ENCODE data around the gene ANKS6. TPM values are rescaled to one million over a fixed set of nuclear protein-coding genes. Genes with fewer than 3 reads are reported as not detected.

The ANKS6 gene
- total RNA-seq, 1 donor from 2014 or later, result 16.0 TPM

GRCh38 chr9:98702835-98703380, 93.4 kb downstream of the ANKS6 start:
- no peak for TF ChIP-seq EZH2phosphoT487 (IDR thresholded peaks at IDR 0.05)
- no peak overlapping the region for H3K4me3 Mint-ChIP-seq
- no peak overlapping the region for H3K27ac Mint-ChIP-seq
- Histone ChIP-seq H3K27ac (no peak overlapping the region), H3K36me3 (no peaks in the 10 kb centered on the region), H3K4me1 (peaks cover 4% of the 10 kb centered on the region), H3K79me2 (ENCODE audit: low read depth) (no peaks in the 10 kb centered on the region), H3K4me3 (no peak overlapping the region), H3K9me3 (ENCODE audit: low read depth) (no peaks in the 10 kb centered on the region), H3K27me3 (peaks cover 42% of the 10 kb centered on the region), H4K20me1 (ENCODE audit: low read depth) (peaks cover 13% of the 10 kb centered on the region), H2AFZ (replicated peaks) (no peak overlapping the region), H3K9ac (no peak overlapping the region), H3F3A (ENCODE audit: low read depth) (peaks cover 5% of the 10 kb centered on the region), H3K4me2 (no peak overlapping the region)
- H3K9me3 Mint-ChIP-seq, result no peaks in the 10 kb centered on the region
- H3K27me3 Mint-ChIP-seq (ENCODE audit: insufficient read depth, low read depth), result peaks cover 38% of the 10 kb centered on the region
- peaks cover 6% of the 10 kb centered on the region for H3K4me1 Mint-ChIP-seq
- no peak for DNase-seq (ENCODE audit: low spot score)
- no peaks in the 10 kb centered on the region for H3K36me3 Mint-ChIP-seq

- Histone ChIP-seq H3K4me1 (peaks cover 4% of the 10 kb centered on the region), H4K20me1 (ENCODE audit: low read depth) (peaks cover 8% of the 10 kb centered on the region), H3K9me3 (ENCODE audit: low read depth) (no peaks in the 10 kb centered on the region), H3K36me3 (no peaks in the 10 kb centered on the region), H3K4me2 (no peak overlapping the region), H3K9ac (no peak overlapping the region), H3K4me3 (no peak overlapping the region), H3K79me2 (ENCODE audit: low read depth) (no peaks in the 10 kb centered on the region), H3F3A (ENCODE audit: low read depth) (peaks cover 5% of the 10 kb centered on the region), H3K27me3 (peaks cover 36% of the 10 kb centered on the region), H2AFZ (replicated peaks) (no peak overlapping the region), H3K27ac (no peak overlapping the region)
- peaks cover 6% of the 10 kb centered on the region for H3K4me1 Mint-ChIP-seq
- H3K27me3 Mint-ChIP-seq (ENCODE audit: insufficient read depth, low read depth), result peaks cover 36% of the 10 kb centered on the region
- H3K36me3 Mint-ChIP-seq, result no peaks in the 10 kb centered on the region
- no peak overlapping the region for H3K4me3 Mint-ChIP-seq
- DNase-seq (ENCODE audit: low spot score), result no peak
- no peaks in the 10 kb centered on the region for H3K9me3 Mint-ChIP-seq
- TF ChIP-seq EZH2phosphoT487 (IDR thresholded peaks at IDR 0.05) (no peak), EZH2 (IDR thresholded peaks at IDR 0.05) (no peak), CTCF (IDR thresholded peaks at IDR 0.05) (no peak)
- H3K27ac Mint-ChIP-seq, result no peak overlapping the region
Measured at GRCh38 chr9:98702340-98702739, 94.0 kb downstream of the ANKS6 start.

GRCh38 chr9:98701576-98701975, 94.8 kb downstream of the ANKS6 start:
- peaks cover under 1% of the 10 kb centered on the region for H3F3A ChIP-seq (ENCODE audit: low read depth)
- no peak overlapping the region for H2AFZ ChIP-seq (replicated peaks)
- no peaks in the 10 kb centered on the region for H3K36me3 Mint-ChIP-seq
- H3K36me3 ChIP-seq, result no peaks in the 10 kb centered on the region
- H3K4me2 ChIP-seq, result no peak overlapping the region
- H3K4me3 ChIP-seq, result no peak overlapping the region
- TF ChIP-seq EZH2phosphoT487 (IDR thresholded peaks at IDR 0.05), result no peak
- no peaks in the 10 kb centered on the region for H3K9me3 Mint-ChIP-seq
- no peaks in the 10 kb centered on the region for H3K79me2 ChIP-seq (ENCODE audit: low read depth)
- H3K27ac Mint-ChIP-seq, result no peak overlapping the region
- no peak overlapping the region for H3K9ac ChIP-seq
- peaks cover 6% of the 10 kb centered on the region for H4K20me1 ChIP-seq (ENCODE audit: low read depth)
- no peak overlapping the region for H3K27ac ChIP-seq
- H3K4me3 Mint-ChIP-seq, result no peak overlapping the region
- H3K27me3 ChIP-seq, result peaks cover 29% of the 10 kb centered on the region
- H3K9me3 ChIP-seq (ENCODE audit: low read depth), result no peaks in the 10 kb centered on the region
- peaks cover 2% of the 10 kb centered on the region for H3K4me1 ChIP-seq
- H3K4me1 Mint-ChIP-seq, result peaks cover under 1% of the 10 kb centered on the region
- DNase-seq (ENCODE audit: low spot score), result no peak
- H3K27me3 Mint-ChIP-seq (ENCODE audit: insufficient read depth, low read depth), result peaks cover 30% of the 10 kb centered on the region

GRCh38 chr9:98700801-98701200, 95.6 kb downstream of the ANKS6 start:
- H3K9me3 Mint-ChIP-seq, result no peaks in the 10 kb centered on the region
- Histone ChIP-seq H3K4me2 (no peak overlapping the region), H3K79me2 (ENCODE audit: low read depth) (no peaks in the 10 kb centered on the region), H2AFZ (replicated peaks) (no peak overlapping the region), H3K9me3 (ENCODE audit: low read depth) (no peaks in the 10 kb centered on the region), H3F3A (ENCODE audit: low read depth) (no peaks in the 10 kb centered on the region), H3K27me3 (peaks cover 21% of the 10 kb centered on the region), H3K27ac (no peak overlapping the region), H4K20me1 (ENCODE audit: low read depth) (no peaks in the 10 kb centered on the region), H3K9ac (no peak overlapping the region), H3K36me3 (no peaks in the 10 kb centered on the region), H3K4me3 (no peak overlapping the region), H3K4me1 (no peaks in the 10 kb centered on the region)
- TF ChIP-seq EZH2 (IDR thresholded peaks at IDR 0.05) (no peak), CTCF (IDR thresholded peaks at IDR 0.05) (no peak), EZH2phosphoT487 (IDR thresholded peaks at IDR 0.05) (no peak)
- no peak for DNase-seq (ENCODE audit: low spot score)
- peaks cover 29% of the 10 kb centered on the region for H3K27me3 Mint-ChIP-seq (ENCODE audit: insufficient read depth, low read depth)
- H3K36me3 Mint-ChIP-seq, result no peaks in the 10 kb centered on the region
- H3K4me3 Mint-ChIP-seq, result no peak overlapping the region
- peaks cover 3% of the 10 kb centered on the region for H3K4me1 Mint-ChIP-seq
- H3K27ac Mint-ChIP-seq, result no peak overlapping the region
